GM12878 (cell line): ENCODE measurements around the gene CAMK4. TPM values are rescaled to one million over a fixed set of nuclear protein-coding genes. Genes with fewer than 3 reads are reported as not detected.

Experiments used
- ATAC-seq: fragments of 200-7000 bp; cut with Tn5 transposase; 3 replicates; pipeline ENCODE4 v1.9.1; 2020; ENCODE audit warnings: mild to moderate bottlenecking, moderate library complexity
- BruUV-seq: library from RNA; stranded (reverse); fragments of 400-500 nt; replicated peaks from 2 replicates; lab custom pipeline; 2021; lab: Mats Ljungman, UMichigan
- CTCF ChIA-PET: fragments of 300-600 bp; sonication (Branson Sonifier 250); formaldehyde crosslinking; extraction: SDS; loops from one replicate; lab custom pipeline; 2021; ENCODE audit warnings: inconsistent platforms; lab: Yijun Ruan, JAX
- POLR2A ChIA-PET: fragments of 350-600 bp; formaldehyde crosslinking; extraction: SDS; loops from one replicate; lab custom pipeline; 2021; ENCODE audit warnings: inconsistent platforms; lab: Charles Lee
- RAD21 ChIA-PET: fragments of 300-600 bp; sonication (Branson Sonifier 250); formaldehyde crosslinking; loops from one replicate; lab custom pipeline; 2023; ENCODE audit warnings: antibody characterized with exemption; ENCODE audit not compliant: unreplicated experiment; lab: Charles Lee
- SMC1A ChIA-PET: fragments of 300-600 bp; sonication (Branson Sonifier 250); formaldehyde crosslinking; loops from one replicate; lab custom pipeline; 2023; ENCODE audit not compliant: unreplicated experiment, uncharacterized antibody; lab: Charles Lee
- DNase-seq: peaks from one replicate; pipeline ENCODE4 v3.0.0-alpha.2; 2011; ENCODE audit warnings: low read depth, low spot score
- FAIRE-seq: peaks from 3 replicates; lab custom pipeline; 2011; peaks lifted over from hg19 to GRCh38; lab: Jason Lieb, UNC
- H2AFZ ChIP-seq: 2 replicates; pipeline ENCODE4 v1.6.0; 2011; ENCODE audit warnings: low read depth, low read length, control low read depth; ENCODE audit not compliant: control insufficient read depth
- H3K27ac ChIP-seq: 2 replicates; pipeline ENCODE4 v1.5.1; 2011; ENCODE audit warnings: control low read depth; ENCODE audit not compliant: control insufficient read depth, insufficient read depth
- H3K27me3 ChIP-seq, 2 experiments: replicated peaks in 1 of 2; 2 replicates each; pipeline versions ENCODE4 v1.6.0 to v1.6.1; 2011; ENCODE audit warnings: low read length in 1 of 2; ENCODE audit not compliant: control insufficient read depth in 2 of 2, insufficient read depth in 2 of 2
- H3K36me3 ChIP-seq, 2 experiments: 2 replicates each; pipeline ENCODE4 v1.5.1; 2011; ENCODE audit warnings: low read length in 1 of 2; ENCODE audit not compliant: control insufficient read depth in 2 of 2, insufficient read depth in 2 of 2
- H3K4me1 ChIP-seq: 2 replicates; pipeline ENCODE4 v1.6.1; 2011; ENCODE audit warnings: mild to moderate bottlenecking, low read length, moderate library complexity, mixed read lengths; ENCODE audit not compliant: control insufficient read depth, insufficient read depth
- H3K4me2 ChIP-seq: 2 replicates; pipeline ENCODE4 v1.6.0; 2011; ENCODE audit warnings: control low read depth; ENCODE audit not compliant: control insufficient read depth, insufficient read depth
- H3K4me3 ChIP-seq: fragments of 200-600 bp; sonication (generic); 2 replicates; pipeline ENCODE4 v1.5.1; 2016
- H3K79me2 ChIP-seq: 2 replicates; pipeline ENCODE4 v1.6.0; 2011; ENCODE audit warnings: low read length; ENCODE audit not compliant: control insufficient read depth, insufficient read depth
- H3K9ac ChIP-seq: 2 replicates; pipeline ENCODE4 v1.8.0; 2011; ENCODE audit warnings: low read length, control low read depth, mixed read lengths; ENCODE audit not compliant: control insufficient read depth, insufficient read depth
- H3K9me3 ChIP-seq: replicated peaks from 3 replicates; pipeline ENCODE4 v1.5.1; 2011; ENCODE audit warnings: mild to moderate bottlenecking, low read length; ENCODE audit not compliant: control insufficient read depth, insufficient read depth
- H4K20me1 ChIP-seq: 2 replicates; pipeline ENCODE4 v1.6.0; 2011; ENCODE audit not compliant: control insufficient read depth, insufficient read depth
- ATF7 ChIP-seq: fragments of 450-650 bp; IDR thresholded peaks from 2 replicates; pipeline ENCODE4 v1.6.1; 2016; ENCODE audit warnings: low read depth, mild to moderate bottlenecking
- BMI1 ChIP-seq: fragments of 450-650 bp; IDR thresholded peaks from 2 replicates; pipeline ENCODE4 v1.6.1; 2016; ENCODE audit warnings: mild to moderate bottlenecking, moderate library complexity, borderline replicate concordance
- ETV6 ChIP-seq, 2 experiments: fragments of 450-650 bp in 1 of 2; IDR thresholded peaks in 1 of 2; conservative IDR thresholded peaks in 1 of 2; 2 replicates each; pipeline ENCODE4 v1.6.1; 2014; ENCODE audit warnings: antibody characterized with exemption in 1 of 2, borderline replicate concordance in 1 of 2, low read depth in 1 of 2, mild to moderate bottlenecking in 1 of 2, moderate library complexity in 1 of 2
- GATAD2B ChIP-seq: fragments of 450-650 bp; conservative IDR thresholded peaks from 2 replicates; pipeline ENCODE4 v1.6.1; 2017; ENCODE audit warnings: low read depth, mild to moderate bottlenecking, moderate library complexity
- IKZF2 ChIP-seq, 2 experiments: fragments of 450-650 bp; IDR thresholded peaks; 2 replicates each; pipeline ENCODE4 v1.6.1; 2017; ENCODE audit warnings: mild to moderate bottlenecking in 2 of 2, moderate library complexity in 2 of 2
- MEF2A ChIP-seq: IDR thresholded peaks from 2 replicates; pipeline ENCODE4 v1.6.1; 2011; ENCODE audit warnings: low read depth, mild to moderate bottlenecking, low read length, moderate library complexity; ENCODE audit not compliant: insufficient read depth
- SPI1 ChIP-seq: IDR thresholded peaks from 2 replicates; pipeline ENCODE4 v1.6.1; 2011; ENCODE audit warnings: low read depth, mild to moderate bottlenecking, low read length, moderate library complexity, borderline replicate concordance; ENCODE audit not compliant: insufficient read depth
- YY1 ChIP-seq: IDR thresholded peaks from 2 replicates; pipeline ENCODE4 v1.6.1; 2011; ENCODE audit warnings: low read depth, mild to moderate bottlenecking, low read length
- ZNF274 ChIP-seq: IDR thresholded peaks from one replicate; pipeline ENCODE4 v1.8.0; 2011; ENCODE audit not compliant: insufficient read length, insufficient read depth
- WGBS: methylation state at CpG from one replicate; pipeline ENCODE4 v1.1.6; 2016; ENCODE audit warnings: low lambda C conversion rate; ENCODE audit not compliant: insufficient replicate concordance, insufficient coverage; ENCODE audit errors: missing lambda C conversion rate; 5-methylcytosine and 5-hydroxymethylcytosine counted together
- in situ Hi-C: fragments of 300-500 bp; cut with MboI; formaldehyde crosslinking; loops from 9 replicates; pipeline ENCODE4 v1.14.3; 2018; ENCODE audit warnings: mixed read lengths
- intact Hi-C: fragments of 100-400 bp; cut with micrococcal nuclease; formaldehyde crosslinking; loops from one replicate; pipeline ENCODE4 v1.14.2; 2022; ENCODE audit not compliant: unreplicated experiment
- polyA plus RNA-seq, 11 experiments: library from polyadenylated mRNA; depleted of rRNA in 4 of 11; unstranded in 6 of 11; stranded (reverse) in 5 of 11; fragments of >200 nt; fragmentation: Nextera tagmentation in 4 of 11; fragmentation: Illumina TruSeq in 1 of 11; extraction: Ambion mirVana in 4 of 11; extraction: Trizol in 1 of 11; gene quantifications; 1 replicate in 1 of 11; 2 replicates in 10 of 11; pipeline versions ENCODE4 v1.2.1 to v1.2.3, GENCODE V29; 2011 to 2016; ENCODE audit warnings: inconsistent platforms in 2 of 11, missing spikeins in 2 of 11, low read depth in 1 of 11
- total RNA-seq, 4 experiments: library from RNA; depleted of rRNA in 3 of 4; stranded (reverse); fragments of >200 nt in 3 of 4; fragmentation: Illumina TruSeq in 1 of 4; extraction: Trizol in 1 of 4; gene quantifications; 2 replicates each; pipeline versions ENCODE4 v1.2.1 to v1.2.3, GENCODE V29; 2013 to 2021

The CAMK4 gene
- total and polyA plus RNA-seq, 10 of the 15 experiments (the other 5 are each of a cell fraction or from before 2014, with no cell fraction given), result 13.3 to 51.9 (median 35.3) TPM

GRCh38 chr5:111310711-111311620 is 86.8 kb downstream of the CAMK4 start:
- RAD21 ChIA-PET, result interaction anchor here (0.6 to 1.8 kb wide), 2 partner anchors 26 to 27 kb away, joined by 3 read pairs; no protein-coding TSS in a partner anchor

DNA sequence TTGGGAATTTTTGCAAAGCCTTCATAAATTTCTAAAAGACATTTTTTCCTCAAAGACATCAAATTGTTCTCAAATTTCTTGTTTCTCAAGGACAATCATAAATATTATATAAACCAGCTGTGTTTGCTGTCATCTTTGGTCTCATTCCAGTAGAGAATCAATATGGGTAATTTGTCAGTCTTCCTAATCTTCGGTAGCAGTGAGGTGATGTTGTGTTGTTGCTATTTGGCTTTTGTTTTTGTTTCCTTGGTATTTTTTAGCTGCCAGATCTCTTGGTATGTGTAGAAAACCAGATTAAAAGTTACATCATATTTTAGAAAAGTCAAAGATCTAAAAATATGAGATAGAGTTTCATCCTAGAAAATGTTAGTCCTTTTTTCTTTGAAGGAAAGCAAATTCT is 87.5 kb downstream of the CAMK4 start:
- no peaks in the 10 kb centered on the region for H3K27me3 ChIP-seq
- no peaks in the 10 kb centered on the region; the same call in 1 of the 2 replicates for H3K4me1 ChIP-seq
- H4K20me1 ChIP-seq, result no peaks in the 10 kb centered on the region
- FAIRE-seq (no peak), ATAC-seq (no peak), DNase-seq (no peak)
- WGBS, result 92% methylated on average over 1 of the region's 1 CpG
- H3K79me2 ChIP-seq, result no peaks in the 10 kb centered on the region; the same call in none of the 2 replicates
- H3K4me2 ChIP-seq, result no peak overlapping the region
- H3K27ac ChIP-seq, result no peak overlapping the region
- intact Hi-C loops (no loop called here), in situ Hi-C loops (no loop called here)
- CTCF ChIA-PET, result interaction anchor here (2.0 kb wide), 1 partner anchor 154 kb away, joined by 6 read pairs; no protein-coding TSS in a partner anchor
- POLR2A ChIA-PET, result no interaction called here
- no peaks in the 10 kb centered on the region for H3K9me3 ChIP-seq
- no TSS peak for BruUV-seq
- H3K36me3 ChIP-seq, result no peaks in the 10 kb centered on the region
- SMC1A ChIA-PET, result interaction anchor here (1.6 to 1.7 kb wide), 2 partner anchors 14 to 21 kb away, joined by 3 to 7 read pairs; no protein-coding TSS in a partner anchor
- RAD21 ChIA-PET, result interaction anchor here (1.8 kb wide), 1 partner anchor 26 kb away, joined by 3 read pairs; no protein-coding TSS in a partner anchor
- no peak for TF ChIP-seq GATAD2B
- no peak for TF ChIP-seq YY1
- no peak for TF ChIP-seq BMI1
- no peak for TF ChIP-seq ATF7
- TF ChIP-seq ETV6 (conservative IDR thresholded peaks at IDR 0.05 in 1 of 2, IDR thresholded peaks at IDR 0.05 in 1 of 2; ENCODE audit: borderline replicate concordance in 1 of 2, low read depth in 1 of 2), result no peak
- TF ChIP-seq ZNF274, result no peak
- TF ChIP-seq IKZF2 (IDR thresholded peaks at IDR 0.05), result no peak
- no peak overlapping the region for H3K4me3 ChIP-seq
- no peak overlapping the region for H2AFZ ChIP-seq
- H3K9ac ChIP-seq, result no peak overlapping the region

More at GRCh38 chr5:111310711-111311620, 86.8 kb downstream of the CAMK4 start:
- Histone ChIP-seq H2AFZ (no peak overlapping the region), H3K4me3 (no peak overlapping the region), H3K36me3 (no peaks in the 10 kb centered on the region), H3K27me3 (no peaks in the 10 kb centered on the region), H3K4me2 (no peak overlapping the region), H3K4me1 (no peaks in the 10 kb centered on the region; the same call in 1 of the 2 replicates), H3K9me3 (no peaks in the 10 kb centered on the region), H3K9ac (no peak overlapping the region), H4K20me1 (no peaks in the 10 kb centered on the region), H3K27ac (no peak overlapping the region), H3K79me2 (no peaks in the 10 kb centered on the region; the same call in none of the 2 replicates)
- BruUV-seq, result no TSS peak
- POLR2A ChIA-PET, result no interaction called here
- intact Hi-C loops, result no loop called here
- SMC1A ChIA-PET, result interaction anchor here (1.0 to 1.6 kb wide), 4 partner anchors 8 to 47 kb away, joined by 3 to 5 read pairs (median 4); no protein-coding TSS in a partner anchor
- TF ChIP-seq MEF2A (no peak), SPI1 (no peak)
- DNase-seq, result no peak
- 85% methylated on average over 6 of the region's 6 CpGs for WGBS
- CTCF ChIA-PET, result interaction anchor here (0.6 to 2.0 kb wide), 2 partner anchors 23 to 153 kb away, joined by 3 to 6 read pairs; no protein-coding TSS in a partner anchor
- in situ Hi-C loops, result no loop called here
- no peak for ATAC-seq
- FAIRE-seq, result no peak
